Fibroblast of pulmonary artery (primary cell): Measurements from ENCODE around the gene MARCHF9.

Source experiments
- DNase-seq: peaks from one replicate; pipeline ENCODE4 v3.0.0-alpha.2; 2010; ENCODE audit warnings: low read depth
- H3K4me3 ChIP-seq: replicated peaks from 2 replicates; pipeline ENCODE4 v1.5.1; 2011; ENCODE audit warnings: low read depth, mild to moderate bottlenecking, control low read depth, low read length, moderate library complexity
- CTCF ChIP-seq: IDR thresholded peaks from 2 replicates; pipeline ENCODE4 v1.5.1; 2011; ENCODE audit warnings: mild to moderate bottlenecking, control low read depth, low read length, inconsistent platforms; ENCODE audit errors: missing control alignments

Gene MARCHF9

DNA sequence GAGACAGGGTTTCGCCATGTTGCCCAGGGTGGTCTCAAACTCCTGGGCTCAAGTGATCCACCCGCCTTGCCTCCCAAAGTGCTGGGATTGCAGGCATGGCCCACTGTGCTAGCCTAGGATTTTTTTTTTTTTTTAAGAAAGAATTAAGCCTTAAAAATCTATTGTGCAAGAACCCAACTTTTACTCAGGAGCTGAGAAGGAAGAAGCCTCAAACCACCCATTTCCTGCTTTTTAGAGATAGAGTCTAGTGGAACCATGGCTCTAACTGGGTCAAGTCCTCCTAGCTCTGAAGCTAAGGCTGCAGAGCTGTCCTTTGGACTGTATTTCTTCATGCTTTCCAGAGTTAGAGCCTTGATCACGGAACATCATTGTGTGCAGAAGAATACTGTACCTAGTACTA is 26.3 kb downstream of the MARCHF9 start:
- no peak for DNase-seq
- no peak for TF ChIP-seq CTCF
- no peak overlapping the region for H3K4me3 ChIP-seq

DNA sequence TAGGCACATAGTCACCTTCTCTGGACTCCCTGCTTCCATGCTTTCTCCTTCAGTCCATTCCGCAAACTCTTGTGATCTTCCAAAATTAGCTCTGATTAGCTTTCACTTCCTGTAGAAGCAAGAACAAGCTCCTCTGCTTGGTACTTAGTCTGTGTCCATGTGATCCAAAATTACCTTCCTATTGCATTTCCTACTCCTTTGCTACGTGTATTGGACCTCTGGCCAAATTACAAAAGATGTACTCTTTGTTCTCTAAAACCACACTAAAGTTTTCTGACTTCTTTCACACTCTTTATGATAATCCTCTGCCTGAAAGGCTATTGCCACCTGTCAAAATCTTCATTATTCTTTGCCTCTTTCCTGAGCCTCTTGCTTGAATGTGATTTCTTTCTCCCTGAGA is 26.9 kb downstream of the MARCHF9 start:
- TF ChIP-seq CTCF, result no peak
- DNase-seq, result no peak
- H3K4me3 ChIP-seq, result no peak overlapping the region

DNA sequence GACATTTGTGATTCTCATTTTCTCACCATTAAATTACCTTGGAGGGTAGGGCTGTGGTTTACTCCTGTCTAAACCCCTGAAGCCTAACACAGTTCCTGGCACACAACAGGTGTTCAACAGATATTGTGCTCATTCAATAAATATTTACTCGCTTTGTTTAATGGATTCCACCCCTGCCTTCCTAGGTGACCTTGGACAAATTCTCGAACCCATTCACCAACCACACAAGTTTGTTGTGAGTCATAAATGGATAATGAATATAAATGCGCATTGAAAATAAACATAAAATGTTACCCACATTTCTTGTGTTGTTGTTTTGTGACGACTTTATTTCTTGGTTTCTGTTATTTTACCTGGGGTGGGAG is 27.3 kb downstream of the MARCHF9 start:
- no peak for DNase-seq
- TF ChIP-seq CTCF, result no peak
- H3K4me3 ChIP-seq, result peak overlapping the region; percentile 99

- peak within 1 kb of the TSS; percentile 99 for H3K4me3 ChIP-seq
- peak; percentile 85 for TF ChIP-seq CTCF
- DNase-seq, result peak; percentile 96
Observed at GRCh38 chr12:57782608-57783465, 27.9 kb downstream of the MARCHF9 start, which contains the start of gene TSFM. TSS of gene TSFM (plus strand) at chr12:57782787. CDS start at chr12:57782802, 15 bp downstream.

DNA sequence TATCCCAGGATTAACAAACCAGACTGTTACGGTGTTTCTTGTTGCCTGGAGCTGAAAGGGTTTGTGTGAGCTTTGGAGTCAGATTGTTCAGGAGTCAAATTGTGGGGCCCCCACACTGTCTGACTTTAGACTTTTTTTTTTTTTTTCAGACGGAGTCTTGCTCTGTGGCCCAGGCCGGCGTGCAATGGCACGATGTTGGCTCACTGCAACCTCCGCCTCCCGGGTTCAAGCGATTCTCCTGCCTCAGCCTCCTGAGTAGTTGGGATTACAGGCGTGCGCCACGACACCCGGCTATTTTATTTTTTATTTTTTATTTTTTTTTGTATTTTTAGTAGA is 28.5 kb downstream of the MARCHF9 start:
- TF ChIP-seq CTCF, result no peak
- H3K4me3 ChIP-seq, result peak overlapping the region; percentile 99
- no peak for DNase-seq

- no peak for DNase-seq
- H3K4me3 ChIP-seq, result no peak overlapping the region
- no peak for TF ChIP-seq CTCF
Observed at GRCh38 chr12:57783861-57784260, 29.0 kb downstream of the MARCHF9 start.

DNA sequence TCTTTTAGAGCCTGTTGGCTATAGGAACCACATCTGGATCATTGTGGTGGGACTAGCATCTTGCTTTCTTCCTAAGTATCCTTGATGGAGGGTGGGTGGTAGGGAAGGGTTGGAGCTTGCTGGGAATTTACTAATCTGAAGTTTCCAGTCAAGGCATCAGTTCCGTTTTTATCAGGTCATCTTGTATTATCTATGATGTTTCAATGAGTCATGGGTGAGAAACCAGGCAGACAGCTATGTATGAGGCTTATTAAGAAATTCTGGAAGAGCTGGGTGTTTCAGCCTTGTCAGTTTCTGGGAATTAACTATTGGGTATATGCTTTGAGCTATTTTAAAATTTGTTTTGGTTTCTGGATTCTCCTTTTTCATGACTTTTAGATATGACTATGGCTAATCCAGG is 39.0 kb downstream of the MARCHF9 start:
- no peak overlapping the region for H3K4me3 ChIP-seq
- no peak for TF ChIP-seq CTCF
- peak; percentile 81 for DNase-seq
